ENCODE results near the gene SIAE.

The SIAE gene

GRCh38 chr11:124673333-124674167 is at the start of gene SIAE, which contains the start of gene SPA17:
Gene SIAE (minus strand): TSS chr11:124673739. CDS start chr11:124673708, 31 bp downstream.
Gene SPA17 (plus strand): TSS chr11:124673904. CDS start chr11:124675265, 1,361 bp downstream.
- DNase-seq (ENCODE audit: insufficient read length, low spot score): peak; percentile 77
- peak; percentile 43; the same call in 1 of the 2 replicates for TF ChIP-seq POLR2A (IDR thresholded peaks at IDR 0.05; ENCODE audit: low read depth, low read length)
- no peak for FAIRE-seq

- FAIRE-seq (no peak), DNase-seq (ENCODE audit: insufficient read length, low spot score) (no peak)
- TF ChIP-seq POLR2A (IDR thresholded peaks at IDR 0.05; ENCODE audit: low read depth, low read length): no peak
These were observed 48.6 kb upstream of the SIAE start for GRCh38 chr11:124722176-124722575.

- FAIRE-seq (no peak), DNase-seq (ENCODE audit: insufficient read length, low spot score) (no peak)
- no peak for TF ChIP-seq POLR2A (IDR thresholded peaks at IDR 0.05; ENCODE audit: low read depth, low read length)
These were observed 46.0 kb upstream of the SIAE start for GRCh38 chr11:124719534-124719933.

GRCh38 chr11:124718801-124719200 is 45.3 kb upstream of the SIAE start:
- DNase-seq (ENCODE audit: insufficient read length, low spot score) (no peak), FAIRE-seq (no peak)
- no peak for TF ChIP-seq POLR2A (IDR thresholded peaks at IDR 0.05; ENCODE audit: low read depth, low read length)

GRCh38 chr11:124717786-124718651 is 44.5 kb upstream of the SIAE start:
- DNase-seq (ENCODE audit: insufficient read length, low spot score) (peak; percentile 15), FAIRE-seq (no peak)
- no peak for TF ChIP-seq POLR2A (IDR thresholded peaks at IDR 0.05; ENCODE audit: low read depth, low read length)

- DNase-seq (ENCODE audit: insufficient read length, low spot score): no peak
- no peak for TF ChIP-seq POLR2A (IDR thresholded peaks at IDR 0.05; ENCODE audit: low read depth, low read length)
- no peak for FAIRE-seq
These were observed 43.9 kb upstream of the SIAE start for GRCh38 chr11:124717421-124717785.

- TF ChIP-seq POLR2A (IDR thresholded peaks at IDR 0.05; ENCODE audit: low read depth, low read length): no peak
- DNase-seq (ENCODE audit: insufficient read length, low spot score) (no peak), FAIRE-seq (no peak)
These were observed 43.1 kb upstream of the SIAE start for GRCh38 chr11:124716591-124716990.

GRCh38 chr11:124712392-124712791 is 38.9 kb upstream of the SIAE start:
- no peak for FAIRE-seq
- DNase-seq (ENCODE audit: insufficient read length, low spot score): no peak

GRCh38 chr11:124707829-124708228 is 34.3 kb upstream of the SIAE start:
- DNase-seq (ENCODE audit: insufficient read length, low spot score): no peak
- no peak for TF ChIP-seq POLR2A (IDR thresholded peaks at IDR 0.05; ENCODE audit: low read depth, low read length)

More at GRCh38 chr11:124712392-124712791, 38.9 kb upstream of the SIAE start:
- no peak for TF ChIP-seq POLR2A (IDR thresholded peaks at IDR 0.05; ENCODE audit: low read depth, low read length)

GRCh38 chr11:124700028-124700427 is 26.5 kb upstream of the SIAE start:
- FAIRE-seq: no peak
- DNase-seq (ENCODE audit: insufficient read length, low spot score): no peak
- TF ChIP-seq POLR2A (IDR thresholded peaks at IDR 0.05; ENCODE audit: low read depth, low read length): no peak

More at GRCh38 chr11:124707829-124708228, 34.3 kb upstream of the SIAE start:
- no peak for FAIRE-seq

- DNase-seq (ENCODE audit: insufficient read length, low spot score): no peak
- FAIRE-seq: no peak
- no peak for TF ChIP-seq POLR2A (IDR thresholded peaks at IDR 0.05; ENCODE audit: low read depth, low read length)
These were observed 26.0 kb upstream of the SIAE start for GRCh38 chr11:124699547-124699946.

- TF ChIP-seq POLR2A (IDR thresholded peaks at IDR 0.05; ENCODE audit: low read depth, low read length): no peak
- FAIRE-seq (no peak), DNase-seq (ENCODE audit: insufficient read length, low spot score) (no peak)
These were observed 19.6 kb upstream of the SIAE start for GRCh38 chr11:124693142-124693541.

- DNase-seq (ENCODE audit: insufficient read length, low spot score) (no peak), FAIRE-seq (no peak)
- TF ChIP-seq POLR2A (IDR thresholded peaks at IDR 0.05; ENCODE audit: low read depth, low read length): no peak
These were observed 8.9 kb upstream of the SIAE start for GRCh38 chr11:124682443-124682842.

GRCh38 chr11:124681421-124681820 is 7.9 kb upstream of the SIAE start:
- TF ChIP-seq POLR2A (IDR thresholded peaks at IDR 0.05; ENCODE audit: low read depth, low read length): no peak
- no peak for FAIRE-seq
- no peak for DNase-seq (ENCODE audit: insufficient read length, low spot score)
